Tibial nerve (tissue), 4 donors: Measurements from ENCODE around the gene KAZN. TPM values are rescaled to one million over a fixed set of nuclear protein-coding genes. Genes with fewer than 3 reads are reported as not detected.

Experiments
- DNase-seq, 2 donors: peaks; one replicate each; pipeline ENCODE4 v3.0.0-alpha.2; 2019; ENCODE audit warnings: low spot score in 2 of 2
- H3K27ac ChIP-seq, 4 donors: fragments of 200-600 bp; sonication (generic) in 3 of 4; one replicate each; pipeline ENCODE4 v1.5.1; 2017 to 2019; ENCODE audit warnings: mild to moderate bottlenecking in 1 of 4
- H3K27me3 ChIP-seq, 2 donors: fragments of 200-600 bp; sonication (generic) in 1 of 2; one replicate each; pipeline versions ENCODE4 v1.5.1 to v1.6.0; 2017 to 2019
- H3K36me3 ChIP-seq, 3 donors: fragments of 200-600 bp; sonication (generic); one replicate each; pipeline ENCODE4 v1.5.1; 2018 to 2019
- H3K4me1 ChIP-seq, 4 donors: fragments of 200-600 bp; sonication (generic) in 3 of 4; one replicate each; pipeline ENCODE4 v1.5.1; 2017 to 2019
- H3K4me3 ChIP-seq, 4 donors: fragments of 200-600 bp; sonication (generic) in 3 of 4; one replicate each; pipeline ENCODE4 v1.5.1; 2017 to 2019; ENCODE audit warnings: mild to moderate bottlenecking in 1 of 4, moderate library complexity in 1 of 4
- H3K9me3 ChIP-seq, 4 donors: fragments of 200-600 bp; sonication (generic) in 3 of 4; one replicate each; pipeline ENCODE4 v1.5.1; 2017 to 2019
- EP300 ChIP-seq, 2 donors: sonication (generic); formaldehyde crosslinking; IDR thresholded peaks; one replicate each; pipeline ENCODE4 v1.6.1; 2017; ENCODE audit warnings: antibody characterized with exemption in 2 of 2, mild to moderate bottlenecking in 1 of 2
- POLR2A ChIP-seq, 2 donors: fragments of 450-650 bp; IDR thresholded peaks; one replicate each; pipeline ENCODE4 v1.6.1; 2017; ENCODE audit warnings: antibody characterized with exemption in 2 of 2, mild to moderate bottlenecking in 2 of 2, moderate library complexity in 2 of 2
- WGBS, 2 donors: methylation state at CpG; one replicate each; pipeline ENCODE4 v1.1.5; 2018; 5-methylcytosine and 5-hydroxymethylcytosine counted together
- total RNA-seq, 4 donors: library from RNA; depleted of rRNA; stranded (reverse); fragments of >200 nt; gene quantifications; one replicate each; pipeline ENCODE4 v1.1.0, GENCODE V29; 2016
- TF ChIP-seq, protein P1 (sequence below), 5 experiments: fragments of 200-600 bp in 3 of 5; fragments of 450-650 bp in 2 of 5; sonication (generic) in 3 of 5; IDR thresholded peaks; one replicate each; pipeline ENCODE4 v1.5.1; 2016 to 2019; ENCODE audit warnings: antibody characterized with exemption in 5 of 5, mild to moderate bottlenecking in 3 of 5, moderate library complexity in 2 of 5

KAZN gene
- total RNA-seq, 4 donors from 2014 or later = 16.0 to 29.2 (median 22.2) TPM

GRCh38 chr1:14841951-14842350 is 243.5 kb downstream of the KAZN start:
- Histone ChIP-seq H3K4me3 (no peak overlapping the region), H3K36me3 (no peaks in the 10 kb centered on the region), H3K9me3 (peaks cover 0 to 43% (median 2%) of the 10 kb centered on the region in 4 donors), H3K4me1 (no peaks in the 10 kb centered on the region), H3K27me3 (no peaks in the 10 kb centered on the region), H3K27ac (no peak overlapping the region)
- DNase-seq = no peak
- TF ChIP-seq, protein P1, sequence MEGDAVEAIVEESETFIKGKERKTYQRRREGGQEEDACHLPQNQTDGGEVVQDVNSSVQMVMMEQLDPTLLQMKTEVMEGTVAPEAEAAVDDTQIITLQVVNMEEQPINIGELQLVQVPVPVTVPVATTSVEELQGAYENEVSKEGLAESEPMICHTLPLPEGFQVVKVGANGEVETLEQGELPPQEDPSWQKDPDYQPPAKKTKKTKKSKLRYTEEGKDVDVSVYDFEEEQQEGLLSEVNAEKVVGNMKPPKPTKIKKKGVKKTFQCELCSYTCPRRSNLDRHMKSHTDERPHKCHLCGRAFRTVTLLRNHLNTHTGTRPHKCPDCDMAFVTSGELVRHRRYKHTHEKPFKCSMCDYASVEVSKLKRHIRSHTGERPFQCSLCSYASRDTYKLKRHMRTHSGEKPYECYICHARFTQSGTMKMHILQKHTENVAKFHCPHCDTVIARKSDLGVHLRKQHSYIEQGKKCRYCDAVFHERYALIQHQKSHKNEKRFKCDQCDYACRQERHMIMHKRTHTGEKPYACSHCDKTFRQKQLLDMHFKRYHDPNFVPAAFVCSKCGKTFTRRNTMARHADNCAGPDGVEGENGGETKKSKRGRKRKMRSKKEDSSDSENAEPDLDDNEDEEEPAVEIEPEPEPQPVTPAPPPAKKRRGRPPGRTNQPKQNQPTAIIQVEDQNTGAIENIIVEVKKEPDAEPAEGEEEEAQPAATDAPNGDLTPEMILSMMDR (IDR thresholded peaks at IDR 0.05) = no peak
- no peak for TF ChIP-seq POLR2A (IDR thresholded peaks at IDR 0.05)
- no peak for TF ChIP-seq EP300 (IDR thresholded peaks at IDR 0.05)

GRCh38 chr1:14842361-14842760 is 243.9 kb downstream of the KAZN start:
- Histone ChIP-seq H3K27me3 (no peaks in the 10 kb centered on the region), H3K4me1 (no peaks in the 10 kb centered on the region), H3K9me3 (peaks cover 0 to 43% (median 2%) of the 10 kb centered on the region in 4 donors), H3K27ac (no peak overlapping the region), H3K4me3 (no peak overlapping the region), H3K36me3 (no peaks in the 10 kb centered on the region)
- 86 to 92% methylated on average over 4 of the region's 4 CpGs for WGBS, 2 donors
- no peak for TF ChIP-seq EP300 (IDR thresholded peaks at IDR 0.05)
- TF ChIP-seq POLR2A (IDR thresholded peaks at IDR 0.05) = no peak
- TF ChIP-seq, protein P1 (IDR thresholded peaks at IDR 0.05) = no peak
- no peak for DNase-seq

GRCh38 chr1:14842891-14843290 is 244.4 kb downstream of the KAZN start:
- 82 to 87% methylated on average over 2 of the region's 2 CpGs for WGBS, 2 donors
- Histone ChIP-seq H3K4me1 (no peaks in the 10 kb centered on the region), H3K4me3 (no peak overlapping the region), H3K27me3 (no peaks in the 10 kb centered on the region), H3K36me3 (no peaks in the 10 kb centered on the region), H3K27ac (no peak overlapping the region), H3K9me3 (peaks cover 0 to 43% (median 2%) of the 10 kb centered on the region in 4 donors)
- DNase-seq = no peak
- TF ChIP-seq, protein P1 (IDR thresholded peaks at IDR 0.05) = no peak
- TF ChIP-seq POLR2A (IDR thresholded peaks at IDR 0.05) = no peak
- no peak for TF ChIP-seq EP300 (IDR thresholded peaks at IDR 0.05)

GRCh38 chr1:14843525-14843924 is 245.0 kb downstream of the KAZN start:
- 78 to 84% methylated on average over 6 of the region's 6 CpGs for WGBS, 2 donors
- Histone ChIP-seq H3K27me3 (no peaks in the 10 kb centered on the region), H3K27ac (no peak overlapping the region), H3K9me3 (peaks cover 0 to 42% (median 2%) of the 10 kb centered on the region in 4 donors), H3K36me3 (no peaks in the 10 kb centered on the region), H3K4me1 (no peaks in the 10 kb centered on the region), H3K4me3 (no peak overlapping the region)
- TF ChIP-seq EP300 (IDR thresholded peaks at IDR 0.05) (no peak), POLR2A (IDR thresholded peaks at IDR 0.05) (no peak)
- TF ChIP-seq, protein P1 (IDR thresholded peaks at IDR 0.05) = no peak
- DNase-seq = no peak

- H3K4me1 ChIP-seq = no peaks in the 10 kb centered on the region
- H3K27ac ChIP-seq = no peak overlapping the region
- H3K27me3 ChIP-seq = no peaks in the 10 kb centered on the region
- DNase-seq = no peak
- no peak overlapping the region for H3K4me3 ChIP-seq
- 52 to 70% methylated on average over 2 of the region's 2 CpGs for WGBS, 2 donors
- H3K9me3 ChIP-seq = peaks cover 0 to 38% (median 2%) of the 10 kb centered on the region in 4 donors
- no peak for TF ChIP-seq EP300 (IDR thresholded peaks at IDR 0.05)
- no peaks in the 10 kb centered on the region for H3K36me3 ChIP-seq
Measured at GRCh38 chr1:14844356-14844755, 245.9 kb downstream of the KAZN start.
